ENCODE results near the gene FAM174B. TPM values are rescaled to one million over a fixed set of nuclear protein-coding genes. Genes with fewer than 3 reads are reported as not detected.

Gene FAM174B
- total and polyA plus RNA-seq, 8 donors, result 26.0 to 122 (median 64.7) TPM

DNA sequence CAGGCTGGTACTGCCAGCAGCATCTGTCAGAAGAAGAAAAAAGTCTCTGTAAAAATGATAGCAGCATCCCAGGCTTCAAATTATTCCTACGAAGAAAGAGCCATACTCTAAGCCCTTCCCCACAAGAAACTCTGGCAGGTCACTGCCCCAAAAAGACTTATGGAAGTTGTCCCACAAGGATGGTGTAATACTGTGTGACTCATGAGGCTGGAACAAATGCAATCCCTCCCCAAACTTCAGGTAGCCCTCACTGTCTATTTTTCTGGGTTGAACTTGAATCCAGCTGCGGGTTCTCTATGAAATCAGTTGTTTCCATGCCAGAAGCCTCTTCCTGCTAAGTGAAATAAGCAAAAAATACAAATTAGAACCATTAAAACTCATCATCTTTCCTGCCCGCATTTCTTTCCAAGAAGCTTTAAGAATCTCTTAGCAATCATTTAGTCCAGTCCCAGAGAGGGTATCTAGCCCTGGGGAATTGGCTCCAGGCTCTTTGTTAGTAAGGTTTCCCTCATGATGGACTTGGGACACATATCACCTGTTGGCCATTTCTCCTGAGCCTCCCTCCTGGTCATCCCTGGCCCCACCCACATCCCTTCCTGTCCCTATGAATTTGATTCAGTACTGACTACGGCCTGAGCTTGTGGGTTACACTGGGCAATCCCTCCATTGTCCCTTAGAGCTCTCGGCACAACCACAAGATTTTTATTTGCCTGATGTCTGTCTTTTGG is 51.7 kb downstream of the FAM174B start:
- intact Hi-C loops (cut with DNase I), result no loop called here
- Histone ChIP-seq H3K9me3 (no peaks in the 10 kb centered on the region), H3K4me1 (no peaks in the 10 kb centered on the region), H3K4me3 (no peak overlapping the region), H3K27me3 (no peaks in the 10 kb centered on the region), H3K36me3 (no peaks in the 10 kb centered on the region), H3K27ac (no peak overlapping the region)
- ATAC-seq (peak in 2 of 4 donors; percentile 15 to 18), FAIRE-seq (no peak), DNase-seq (no peak)
- WGBS, 2 donors, result 76 to 86% methylated on average over 5 of the region's 5 CpGs
- TF ChIP-seq, protein P1, sequence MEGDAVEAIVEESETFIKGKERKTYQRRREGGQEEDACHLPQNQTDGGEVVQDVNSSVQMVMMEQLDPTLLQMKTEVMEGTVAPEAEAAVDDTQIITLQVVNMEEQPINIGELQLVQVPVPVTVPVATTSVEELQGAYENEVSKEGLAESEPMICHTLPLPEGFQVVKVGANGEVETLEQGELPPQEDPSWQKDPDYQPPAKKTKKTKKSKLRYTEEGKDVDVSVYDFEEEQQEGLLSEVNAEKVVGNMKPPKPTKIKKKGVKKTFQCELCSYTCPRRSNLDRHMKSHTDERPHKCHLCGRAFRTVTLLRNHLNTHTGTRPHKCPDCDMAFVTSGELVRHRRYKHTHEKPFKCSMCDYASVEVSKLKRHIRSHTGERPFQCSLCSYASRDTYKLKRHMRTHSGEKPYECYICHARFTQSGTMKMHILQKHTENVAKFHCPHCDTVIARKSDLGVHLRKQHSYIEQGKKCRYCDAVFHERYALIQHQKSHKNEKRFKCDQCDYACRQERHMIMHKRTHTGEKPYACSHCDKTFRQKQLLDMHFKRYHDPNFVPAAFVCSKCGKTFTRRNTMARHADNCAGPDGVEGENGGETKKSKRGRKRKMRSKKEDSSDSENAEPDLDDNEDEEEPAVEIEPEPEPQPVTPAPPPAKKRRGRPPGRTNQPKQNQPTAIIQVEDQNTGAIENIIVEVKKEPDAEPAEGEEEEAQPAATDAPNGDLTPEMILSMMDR (IDR thresholded peaks at IDR 0.05), result no peak

DNA sequence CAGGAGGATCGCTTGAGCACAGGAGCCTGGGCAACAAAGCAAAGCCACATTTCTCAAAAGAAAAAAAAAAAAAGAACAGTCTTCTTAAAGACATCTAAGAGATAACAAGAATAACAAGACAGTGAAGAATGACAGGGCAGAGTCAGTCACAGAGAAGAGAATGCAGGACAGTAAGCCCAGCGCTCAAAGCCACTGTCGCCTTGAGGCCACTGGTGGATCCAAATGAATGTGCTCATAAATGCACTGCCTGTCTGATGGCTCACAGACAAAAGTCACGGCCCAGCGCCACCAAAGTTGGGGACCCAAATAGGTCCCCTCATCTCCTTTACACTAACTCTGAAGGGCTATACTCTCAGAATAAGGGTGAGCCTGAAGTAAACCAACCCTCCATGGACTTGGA is 52.3 kb downstream of the FAM174B start:
- Histone ChIP-seq H3K27ac (no peak overlapping the region), H3K27me3 (no peaks in the 10 kb centered on the region), H3K4me1 (no peaks in the 10 kb centered on the region), H3K36me3 (no peaks in the 10 kb centered on the region), H3K9me3 (no peaks in the 10 kb centered on the region), H3K4me3 (no peak overlapping the region)
- TF ChIP-seq, protein P1 (IDR thresholded peaks at IDR 0.05), result no peak
- ATAC-seq, result no peak
- FAIRE-seq, result no peak
- 96 to 98% methylated on average over 5 of the region's 5 CpGs for WGBS, 2 donors
- intact Hi-C loops (cut with DNase I), result no loop called here
- no peak for DNase-seq

DNA sequence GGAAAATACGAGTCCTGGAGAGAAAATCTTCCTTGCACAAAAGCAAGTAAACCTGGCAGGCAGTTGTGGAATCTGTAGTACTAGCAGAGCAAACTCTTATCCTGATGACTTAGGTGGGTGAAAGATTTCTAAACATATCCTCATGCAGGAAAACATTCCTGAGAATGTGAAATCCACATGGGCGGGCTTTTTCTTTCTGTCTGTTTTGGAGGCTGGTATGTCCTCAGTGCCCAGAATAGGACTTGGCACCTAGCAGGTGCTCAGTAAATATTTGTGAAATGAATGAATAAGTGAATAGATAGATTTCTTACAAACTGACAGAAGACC is 53.3 kb downstream of the FAM174B start:
- Histone ChIP-seq H3K27me3 (no peaks in the 10 kb centered on the region), H3K9me3 (no peaks in the 10 kb centered on the region), H3K36me3 (no peaks in the 10 kb centered on the region), H3K4me3 (no peak overlapping the region), H3K4me1 (no peaks in the 10 kb centered on the region), H3K27ac (no peak overlapping the region)
- 70 to 75% methylated on average over 2 of the region's 2 CpGs for WGBS, 2 donors
- TF ChIP-seq, protein P1 (IDR thresholded peaks at IDR 0.05), result no peak
- no peak for ATAC-seq
- no peak for FAIRE-seq
- DNase-seq, result no peak
- intact Hi-C loops (cut with DNase I), result no loop called here

DNA sequence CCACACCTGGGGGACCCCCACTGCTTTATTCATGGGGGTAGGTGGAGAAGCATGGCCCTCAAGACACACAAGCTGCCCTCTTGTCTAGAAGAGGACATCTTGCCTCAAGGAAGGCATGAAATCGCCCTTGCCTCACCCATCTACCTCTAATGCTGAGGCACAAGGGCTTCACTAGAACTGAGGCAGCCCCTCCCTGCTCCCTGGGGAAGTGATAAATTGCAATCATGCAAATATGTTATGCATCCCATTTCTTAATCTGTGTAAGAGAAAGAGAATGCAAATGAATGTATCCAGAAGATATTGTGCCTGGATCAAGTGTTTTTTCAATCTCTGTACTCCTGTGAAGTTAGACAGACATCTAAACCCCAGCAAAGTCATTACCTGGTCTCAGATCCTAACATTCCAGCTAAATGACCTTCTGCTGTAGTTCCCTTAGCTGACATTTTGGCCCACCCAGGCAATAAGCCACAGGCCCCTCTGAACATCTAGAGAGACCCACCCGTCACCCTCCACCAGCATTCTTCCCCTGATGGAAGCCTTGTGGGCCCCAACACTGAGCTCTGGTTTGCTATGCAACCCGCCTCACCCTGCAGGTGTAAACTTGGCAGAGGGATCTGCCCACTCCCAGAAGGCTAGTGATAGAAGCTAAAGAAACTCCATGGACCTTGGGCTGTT is 53.8 kb downstream of the FAM174B start:
- Histone ChIP-seq H3K4me1 (no peaks in the 10 kb centered on the region), H3K4me3 (no peak overlapping the region), H3K36me3 (no peaks in the 10 kb centered on the region), H3K27me3 (no peaks in the 10 kb centered on the region), H3K27ac (no peak overlapping the region), H3K9me3 (no peaks in the 10 kb centered on the region)
- no peak for ATAC-seq
- TF ChIP-seq, protein P1 (IDR thresholded peaks at IDR 0.05), result no peak
- 94 to 97% methylated on average over 3 of the region's 3 CpGs for WGBS, 2 donors
- DNase-seq, result no peak
- intact Hi-C loops (cut with DNase I), result no loop called here
- FAIRE-seq, result no peak

DNA sequence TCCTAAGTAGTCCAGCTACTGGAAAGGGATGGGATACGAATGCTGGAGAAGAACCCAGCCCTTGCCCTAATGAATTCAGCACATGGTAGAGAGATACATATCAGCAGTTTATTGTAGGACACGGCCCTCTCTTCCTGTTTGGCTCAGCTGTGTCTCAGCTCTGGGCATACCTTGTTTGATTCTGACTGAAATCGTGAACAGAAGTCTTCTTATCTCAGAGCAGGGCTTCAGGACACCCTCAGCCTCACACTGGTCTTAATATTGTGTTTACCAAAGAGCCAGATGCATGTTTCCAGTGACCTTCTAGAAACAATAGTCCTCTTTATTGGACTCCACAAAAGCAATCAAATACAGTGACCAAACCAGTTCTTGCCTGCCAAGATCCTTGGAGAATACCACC is 54.7 kb downstream of the FAM174B start:
- intact Hi-C loops (cut with DNase I), result no loop called here
- H3K27ac ChIP-seq, result no peak overlapping the region

More for the DNA sequence above, 54.7 kb downstream of the FAM174B start:
- DNase-seq, result no peak
- no peak overlapping the region for H3K4me3 ChIP-seq
- TF ChIP-seq, protein P1 (IDR thresholded peaks at IDR 0.05), result no peak
- WGBS, 2 donors, result 26 to 41% methylated on average over 3 of the region's 3 CpGs
- no peaks in the 10 kb centered on the region for H3K9me3 ChIP-seq
- FAIRE-seq, result no peak
- ATAC-seq, result peak in 3 of 4 donors; percentile 38 to 66 (median 65)
- H3K36me3 ChIP-seq, result no peaks in the 10 kb centered on the region
- H3K4me1 ChIP-seq, result no peaks in the 10 kb centered on the region
- H3K27me3 ChIP-seq, result no peaks in the 10 kb centered on the region
